T1000 (cell line): ENCODE data around the gene OR52L1.

ENCODE experiments used
- DNase-seq: peaks from one replicate; lab custom pipeline; 2025; ENCODE audit warnings: mixed read lengths; lab: John Stamatoyannopoulos, UW

OR52L1 gene

GRCh38 chr11:5940748-5941147 lies 46.0 kb downstream of the OR52L1 start:
- no peak for DNase-seq

DNA sequence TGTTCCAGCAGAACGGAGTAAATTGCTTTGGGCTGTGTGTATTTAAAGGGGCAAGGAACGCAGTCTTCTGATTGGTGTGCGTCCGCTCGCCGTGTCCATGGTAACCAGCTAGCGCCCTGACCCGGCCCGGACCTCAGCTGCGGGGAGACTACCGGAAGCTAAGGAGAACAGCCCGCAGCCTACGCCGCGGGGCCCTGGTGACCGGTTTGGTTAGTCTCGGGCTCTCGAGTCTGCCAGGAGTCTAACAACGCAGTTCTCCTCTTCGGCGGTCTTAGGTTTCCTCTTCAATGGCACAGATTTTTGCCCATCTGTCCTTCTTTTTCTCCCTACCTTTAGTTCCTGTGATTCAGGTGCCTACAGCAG lies 48.2 kb downstream of the OR52L1 start:
- DNase-seq = no peak

DNA sequence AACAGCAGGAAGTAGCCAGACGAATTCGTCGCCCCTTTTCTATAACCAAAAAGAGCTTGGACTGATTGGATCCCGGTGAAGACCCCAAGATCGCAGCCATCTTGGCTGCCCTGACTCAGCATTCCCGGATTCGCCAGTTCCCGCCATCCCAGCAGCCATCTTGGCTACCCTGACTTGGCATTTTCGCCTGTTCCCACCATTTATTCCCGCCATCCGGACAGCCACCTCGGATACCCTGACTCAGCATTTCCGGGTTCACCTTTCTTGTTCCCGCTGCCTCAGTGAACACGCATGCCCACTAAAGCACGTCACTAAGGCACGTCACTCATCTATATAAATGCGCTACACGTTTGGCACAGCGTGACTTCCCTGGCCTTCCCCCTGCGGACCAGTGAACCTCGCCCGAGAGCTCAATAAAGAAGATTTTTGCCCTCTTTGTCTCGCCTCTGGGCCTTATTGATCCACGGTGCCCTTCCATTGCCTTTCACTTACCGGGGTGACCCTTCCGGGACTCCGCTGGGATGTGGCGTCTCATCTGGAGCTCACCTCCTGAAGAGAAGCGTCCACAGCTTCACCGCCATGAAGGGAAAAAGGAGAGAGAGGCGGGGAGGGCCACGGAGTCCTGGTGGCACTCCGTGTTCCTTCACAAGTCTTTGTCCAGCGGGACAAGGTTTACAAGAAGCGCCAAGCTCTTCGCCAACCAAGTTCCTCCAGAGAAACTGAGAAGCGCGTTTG lies 48.8 kb downstream of the OR52L1 start:
- DNase-seq = no peak
